HepG2 (cell line): Measurements from ENCODE around the gene SERTAD1. TPM values are rescaled to one million over a fixed set of nuclear protein-coding genes. Genes with fewer than 3 reads are reported as not detected.
A peak's percentile ranks its signal among the peaks of the same experiment; 100 is the strongest.

ENCODE experiments used
- AKAP8 ChIP-seq: sonication (generic); formaldehyde crosslinking; IDR thresholded peaks from 2 replicates; pipeline ENCODE4 v1.5.1; 2020; ENCODE audit warnings: mild to moderate bottlenecking, missing genetic modification reagents
- CREB1 ChIP-seq, 2 experiments: fragments of 450-650 bp in 1 of 2; IDR thresholded peaks; 2 replicates each; pipeline ENCODE4 v1.6.1; 2016 to 2017; ENCODE audit warnings: control low read depth in 1 of 2, mild to moderate bottlenecking in 1 of 2, missing compliant biosample characterization in 1 of 2, missing genetic modification characterization in 1 of 2
- KAT2B ChIP-seq: fragments of 150-350 bp; IDR thresholded peaks from 2 replicates; pipeline ENCODE4 v1.6.1; 2014; ENCODE audit warnings: low read depth, low read length, borderline replicate concordance
- MAFG ChIP-seq: sonication (generic); formaldehyde crosslinking; IDR thresholded peaks from 2 replicates; pipeline ENCODE4 v1.5.1; 2020; ENCODE audit warnings: mild to moderate bottlenecking, missing genetic modification reagents
- MAFK ChIP-seq, 2 experiments: IDR thresholded peaks in 1 of 2; conservative IDR thresholded peaks in 1 of 2; 2 replicates each; pipeline ENCODE4 v1.6.1; 2011; ENCODE audit warnings: improper control_type of control experiment in 2 of 2, low read length in 2 of 2
- NCOA2 ChIP-seq: sonication (generic); formaldehyde crosslinking; IDR thresholded peaks from 2 replicates; pipeline ENCODE4 v1.8.0; 2022; ENCODE audit warnings: inconsistent platforms
- RAD51 ChIP-seq: fragments of 450-650 bp; IDR thresholded peaks from 2 replicates; pipeline ENCODE4 v1.6.1; 2016; ENCODE audit warnings: borderline replicate concordance
- RBFOX2 ChIP-seq: fragments of 200-400 bp; formaldehyde crosslinking; IDR thresholded peaks from 2 replicates; pipeline ENCODE4 v1.6.1; 2017; ENCODE audit warnings: low read depth, mild to moderate bottlenecking, low read length
- ZNF225 ChIP-seq: sonication (generic); formaldehyde crosslinking; IDR thresholded peaks from 2 replicates; pipeline ENCODE4 v1.4.0; 2020; ENCODE audit warnings: mild to moderate bottlenecking, missing genetic modification reagents
- ZNF484 ChIP-seq: sonication (generic); formaldehyde crosslinking; IDR thresholded peaks from 2 replicates; pipeline ENCODE4 v1.5.1; 2020; ENCODE audit warnings: mild to moderate bottlenecking, low read depth, missing genetic modification reagents, borderline replicate concordance
- ZNF629 ChIP-seq: sonication (generic); formaldehyde crosslinking; conservative IDR thresholded peaks from 2 replicates; pipeline ENCODE4 v1.5.0; 2020; ENCODE audit warnings: missing genetic modification reagents
- ZNF878 ChIP-seq: sonication (generic); formaldehyde crosslinking; IDR thresholded peaks from 2 replicates; pipeline ENCODE4 v1.8.1; 2023; ENCODE audit warnings: mild to moderate bottlenecking, missing genetic modification reagents, moderate library complexity
- polyA plus RNA-seq, 8 experiments: library from polyadenylated mRNA; depleted of rRNA in 3 of 8; stranded (reverse) in 7 of 8; unstranded in 1 of 8; fragments of >200 nt; fragmentation: Illumina TruSeq in 4 of 8; extraction: Trizol in 4 of 8; gene quantifications; 2 replicates each; pipeline versions ENCODE4 v1.2.1 to v1.2.3, GENCODE V29; 2011 to 2016; ENCODE audit warnings: low read depth in 4 of 8, missing spikeins in 1 of 8, mixed read lengths in 1 of 8; ENCODE audit not compliant: insufficient read depth in 1 of 8
- total RNA-seq, 5 experiments: library from RNA; depleted of rRNA; stranded (reverse); fragments of >200 nt; fragmentation: Illumina TruSeq; extraction: Trizol; gene quantifications; 2 replicates each; pipeline ENCODE4 v1.2.3, GENCODE V29; 2016; ENCODE audit warnings: low read depth in 1 of 5
- TF ChIP-seq, protein P1 (sequence below): IDR thresholded peaks from 2 replicates; pipeline ENCODE4 v1.6.1; 2016; ENCODE audit warnings: missing compliant biosample characterization, missing genetic modification reagents, borderline replicate concordance
- TF ChIP-seq, protein P2 (sequence below): sonication (generic); formaldehyde crosslinking; IDR thresholded peaks from 2 replicates; pipeline ENCODE4 v1.4.0; 2020; ENCODE audit warnings: missing genetic modification reagents
- TF ChIP-seq, protein P3 (sequence below): IDR thresholded peaks from 2 replicates; pipeline ENCODE4 v1.6.1; 2016; ENCODE audit warnings: low read depth, missing genetic modification reagents, missing compliant biosample characterization
- TF ChIP-seq, protein P4 (sequence below): sonication (generic); formaldehyde crosslinking; IDR thresholded peaks from 2 replicates; pipeline ENCODE4 v1.4.0; 2020; ENCODE audit warnings: missing genetic modification reagents, low read depth, mild to moderate bottlenecking, borderline replicate concordance
- TF ChIP-seq, protein P5 (sequence below): sonication (generic); formaldehyde crosslinking; IDR thresholded peaks from 2 replicates; pipeline ENCODE4 v1.5.0; 2020; ENCODE audit warnings: missing genetic modification reagents

The SERTAD1 gene
- total and polyA plus RNA-seq, 2 of the 13 experiments (the other 11 are each of a cell fraction or from before 2014, with no cell fraction given), result 4.3 to 4.5 TPM

DNA sequence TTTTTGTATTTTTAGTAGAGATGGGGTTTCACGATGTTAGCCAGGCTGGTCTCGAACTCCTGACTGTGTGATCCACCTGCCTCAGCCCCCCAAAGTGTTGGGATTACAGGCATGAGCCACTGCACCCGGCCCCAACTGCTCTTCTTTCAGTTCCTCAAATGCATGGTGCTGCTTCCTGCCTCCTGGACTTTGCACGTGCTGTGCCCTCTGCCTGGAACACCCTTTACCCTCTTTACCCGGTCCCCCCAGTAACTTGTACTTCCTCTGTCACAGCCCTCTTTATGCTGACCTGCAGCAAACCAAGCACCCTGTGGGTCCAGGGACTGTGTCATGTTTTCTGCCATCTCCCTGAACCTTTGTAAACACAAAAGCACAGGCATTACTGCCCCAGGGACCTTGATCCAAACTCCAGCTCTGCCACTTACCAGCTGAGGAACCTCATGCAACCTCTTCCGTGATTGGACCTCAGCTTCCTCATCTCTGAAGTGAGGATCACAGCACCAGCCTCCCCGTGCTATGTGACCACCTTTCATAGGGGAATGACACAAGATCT lies 36.0 kb upstream of the SERTAD1 start (continued):
- TF ChIP-seq ZNF878 (no peak), KAT2B (no peak), CREB1 (IDR thresholded peaks at IDR 0.05) (no peak), CREB1 (CRISPR knock-in tag; IDR thresholded peaks at IDR 0.05) (no peak), ZNF484 (CRISPR knock-in tag) (no peak), RBFOX2 (no peak), AKAP8 (CRISPR knock-in tag) (no peak), ZNF629 (CRISPR knock-in tag) (peak; percentile 37; the same call in 1 of the 2 replicates), RAD51 (no peak), MAFG (no peak), MAFK (conservative IDR thresholded peaks at IDR 0.05 in 1 of 2, IDR thresholded peaks at IDR 0.05 in 1 of 2; ENCODE audit: low read length in 2 of 2) (peak; percentile 20 to 45; a peak in 2 of 4 replicates), NCOA2 (no peak), ZNF225 (CRISPR knock-in tag) (0 out of 2 replicates have a peak, but pooled peaks have one; percentile 20)
- TF ChIP-seq, protein P1, sequence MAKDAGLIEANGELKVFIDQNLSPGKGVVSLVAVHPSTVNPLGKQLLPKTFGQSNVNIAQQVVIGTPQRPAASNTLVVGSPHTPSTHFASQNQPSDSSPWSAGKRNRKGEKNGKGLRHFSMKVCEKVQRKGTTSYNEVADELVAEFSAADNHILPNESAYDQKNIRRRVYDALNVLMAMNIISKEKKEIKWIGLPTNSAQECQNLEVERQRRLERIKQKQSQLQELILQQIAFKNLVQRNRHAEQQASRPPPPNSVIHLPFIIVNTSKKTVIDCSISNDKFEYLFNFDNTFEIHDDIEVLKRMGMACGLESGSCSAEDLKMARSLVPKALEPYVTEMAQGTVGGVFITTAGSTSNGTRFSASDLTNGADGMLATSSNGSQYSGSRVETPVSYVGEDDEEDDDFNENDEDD, result no peak
- TF ChIP-seq, protein P2, sequence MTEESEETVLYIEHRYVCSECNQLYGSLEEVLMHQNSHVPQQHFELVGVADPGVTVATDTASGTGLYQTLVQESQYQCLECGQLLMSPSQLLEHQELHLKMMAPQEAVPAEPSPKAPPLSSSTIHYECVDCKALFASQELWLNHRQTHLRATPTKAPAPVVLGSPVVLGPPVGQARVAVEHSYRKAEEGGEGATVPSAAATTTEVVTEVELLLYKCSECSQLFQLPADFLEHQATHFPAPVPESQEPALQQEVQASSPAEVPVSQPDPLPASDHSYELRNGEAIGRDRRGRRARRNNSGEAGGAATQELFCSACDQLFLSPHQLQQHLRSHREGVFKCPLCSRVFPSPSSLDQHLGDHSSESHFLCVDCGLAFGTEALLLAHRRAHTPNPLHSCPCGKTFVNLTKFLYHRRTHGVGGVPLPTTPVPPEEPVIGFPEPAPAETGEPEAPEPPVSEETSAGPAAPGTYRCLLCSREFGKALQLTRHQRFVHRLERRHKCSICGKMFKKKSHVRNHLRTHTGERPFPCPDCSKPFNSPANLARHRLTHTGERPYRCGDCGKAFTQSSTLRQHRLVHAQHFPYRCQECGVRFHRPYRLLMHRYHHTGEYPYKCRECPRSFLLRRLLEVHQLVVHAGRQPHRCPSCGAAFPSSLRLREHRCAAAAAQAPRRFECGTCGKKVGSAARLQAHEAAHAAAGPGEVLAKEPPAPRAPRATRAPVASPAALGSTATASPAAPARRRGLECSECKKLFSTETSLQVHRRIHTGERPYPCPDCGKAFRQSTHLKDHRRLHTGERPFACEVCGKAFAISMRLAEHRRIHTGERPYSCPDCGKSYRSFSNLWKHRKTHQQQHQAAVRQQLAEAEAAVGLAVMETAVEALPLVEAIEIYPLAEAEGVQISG (CRISPR knock-in tag), result peak; percentile 62; the same call in 1 of the 2 replicates
- TF ChIP-seq, protein P3, sequence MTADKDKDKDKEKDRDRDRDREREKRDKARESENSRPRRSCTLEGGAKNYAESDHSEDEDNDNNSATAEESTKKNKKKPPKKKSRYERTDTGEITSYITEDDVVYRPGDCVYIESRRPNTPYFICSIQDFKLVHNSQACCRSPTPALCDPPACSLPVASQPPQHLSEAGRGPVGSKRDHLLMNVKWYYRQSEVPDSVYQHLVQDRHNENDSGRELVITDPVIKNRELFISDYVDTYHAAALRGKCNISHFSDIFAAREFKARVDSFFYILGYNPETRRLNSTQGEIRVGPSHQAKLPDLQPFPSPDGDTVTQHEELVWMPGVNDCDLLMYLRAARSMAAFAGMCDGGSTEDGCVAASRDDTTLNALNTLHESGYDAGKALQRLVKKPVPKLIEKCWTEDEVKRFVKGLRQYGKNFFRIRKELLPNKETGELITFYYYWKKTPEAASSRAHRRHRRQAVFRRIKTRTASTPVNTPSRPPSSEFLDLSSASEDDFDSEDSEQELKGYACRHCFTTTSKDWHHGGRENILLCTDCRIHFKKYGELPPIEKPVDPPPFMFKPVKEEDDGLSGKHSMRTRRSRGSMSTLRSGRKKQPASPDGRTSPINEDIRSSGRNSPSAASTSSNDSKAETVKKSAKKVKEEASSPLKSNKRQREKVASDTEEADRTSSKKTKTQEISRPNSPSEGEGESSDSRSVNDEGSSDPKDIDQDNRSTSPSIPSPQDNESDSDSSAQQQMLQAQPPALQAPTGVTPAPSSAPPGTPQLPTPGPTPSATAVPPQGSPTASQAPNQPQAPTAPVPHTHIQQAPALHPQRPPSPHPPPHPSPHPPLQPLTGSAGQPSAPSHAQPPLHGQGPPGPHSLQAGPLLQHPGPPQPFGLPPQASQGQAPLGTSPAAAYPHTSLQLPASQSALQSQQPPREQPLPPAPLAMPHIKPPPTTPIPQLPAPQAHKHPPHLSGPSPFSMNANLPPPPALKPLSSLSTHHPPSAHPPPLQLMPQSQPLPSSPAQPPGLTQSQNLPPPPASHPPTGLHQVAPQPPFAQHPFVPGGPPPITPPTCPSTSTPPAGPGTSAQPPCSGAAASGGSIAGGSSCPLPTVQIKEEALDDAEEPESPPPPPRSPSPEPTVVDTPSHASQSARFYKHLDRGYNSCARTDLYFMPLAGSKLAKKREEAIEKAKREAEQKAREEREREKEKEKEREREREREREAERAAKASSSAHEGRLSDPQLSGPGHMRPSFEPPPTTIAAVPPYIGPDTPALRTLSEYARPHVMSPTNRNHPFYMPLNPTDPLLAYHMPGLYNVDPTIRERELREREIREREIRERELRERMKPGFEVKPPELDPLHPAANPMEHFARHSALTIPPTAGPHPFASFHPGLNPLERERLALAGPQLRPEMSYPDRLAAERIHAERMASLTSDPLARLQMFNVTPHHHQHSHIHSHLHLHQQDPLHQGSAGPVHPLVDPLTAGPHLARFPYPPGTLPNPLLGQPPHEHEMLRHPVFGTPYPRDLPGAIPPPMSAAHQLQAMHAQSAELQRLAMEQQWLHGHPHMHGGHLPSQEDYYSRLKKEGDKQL (CRISPR knock-in tag), result no peak
- TF ChIP-seq, protein P4, sequence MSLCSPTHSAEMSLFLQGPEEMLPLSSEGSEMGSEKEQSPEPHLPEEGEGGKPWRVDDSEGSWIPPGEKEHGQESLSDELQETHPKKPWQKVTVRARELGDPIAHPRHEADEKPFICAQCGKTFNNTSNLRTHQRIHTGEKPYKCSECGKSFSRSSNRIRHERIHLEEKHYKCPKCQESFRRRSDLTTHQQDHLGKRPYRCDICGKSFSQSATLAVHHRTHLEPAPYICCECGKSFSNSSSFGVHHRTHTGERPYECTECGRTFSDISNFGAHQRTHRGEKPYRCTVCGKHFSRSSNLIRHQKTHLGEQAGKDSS (CRISPR knock-in tag), result no peak
- TF ChIP-seq, protein P5, sequence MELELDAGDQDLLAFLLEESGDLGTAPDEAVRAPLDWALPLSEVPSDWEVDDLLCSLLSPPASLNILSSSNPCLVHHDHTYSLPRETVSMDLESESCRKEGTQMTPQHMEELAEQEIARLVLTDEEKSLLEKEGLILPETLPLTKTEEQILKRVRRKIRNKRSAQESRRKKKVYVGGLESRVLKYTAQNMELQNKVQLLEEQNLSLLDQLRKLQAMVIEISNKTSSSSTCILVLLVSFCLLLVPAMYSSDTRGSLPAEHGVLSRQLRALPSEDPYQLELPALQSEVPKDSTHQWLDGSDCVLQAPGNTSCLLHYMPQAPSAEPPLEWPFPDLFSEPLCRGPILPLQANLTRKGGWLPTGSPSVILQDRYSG, result no peak
